Measurements from ENCODE around the gene VSIG10.

DNA sequence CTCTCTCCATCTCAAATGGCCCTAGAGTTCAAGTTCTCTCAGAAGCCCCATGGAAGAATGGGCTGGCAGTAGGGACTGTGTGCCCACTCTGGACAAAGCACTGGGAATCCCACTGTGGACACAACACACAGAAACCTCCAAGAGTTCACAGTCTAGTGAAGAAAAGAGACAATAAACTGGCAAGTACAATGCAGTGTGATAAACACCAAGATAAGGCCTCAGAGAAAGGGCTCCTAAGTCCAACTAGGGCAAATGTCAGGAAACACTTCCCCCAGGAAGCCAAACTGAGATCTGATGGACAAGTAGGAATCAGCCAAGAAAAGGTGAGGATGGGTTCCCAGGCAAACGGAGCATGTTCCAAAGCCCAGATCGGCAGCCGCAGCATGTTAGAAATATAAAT is 5.4 kb downstream of the VSIG10 start:
- TF ChIP-seq ZNF543 (CRISPR knock-in tag; IDR thresholded peaks at IDR 0.05) (no peak), ZBTB7A (CRISPR knock-in tag; IDR thresholded peaks at IDR 0.05) (no peak), CTCF (CRISPR knock-in tag; IDR thresholded peaks at IDR 0.05) (no peak), ZNF501 (CRISPR knock-in tag; IDR thresholded peaks at IDR 0.05) (no peak), BCL3 (CRISPR knock-in tag; IDR thresholded peaks at IDR 0.05) (no peak), NCOA2 (CRISPR knock-in tag; IDR thresholded peaks at IDR 0.05) (no peak), EP300 (IDR thresholded peaks at IDR 0.05; ENCODE audit: low read depth in 2 of 2, low read length in 2 of 2) (no peak), EP300 (CRISPR knock-in tag; IDR thresholded peaks at IDR 0.05; ENCODE audit: borderline replicate concordance) (no peak), ZNF407 (CRISPR knock-in tag; IDR thresholded peaks at IDR 0.05; ENCODE audit: not compliant biosample characterization) (no peak), TSC22D2 (CRISPR knock-in tag; IDR thresholded peaks at IDR 0.05; ENCODE audit: borderline replicate concordance) (no peak)
- TF ChIP-seq, protein P1, sequence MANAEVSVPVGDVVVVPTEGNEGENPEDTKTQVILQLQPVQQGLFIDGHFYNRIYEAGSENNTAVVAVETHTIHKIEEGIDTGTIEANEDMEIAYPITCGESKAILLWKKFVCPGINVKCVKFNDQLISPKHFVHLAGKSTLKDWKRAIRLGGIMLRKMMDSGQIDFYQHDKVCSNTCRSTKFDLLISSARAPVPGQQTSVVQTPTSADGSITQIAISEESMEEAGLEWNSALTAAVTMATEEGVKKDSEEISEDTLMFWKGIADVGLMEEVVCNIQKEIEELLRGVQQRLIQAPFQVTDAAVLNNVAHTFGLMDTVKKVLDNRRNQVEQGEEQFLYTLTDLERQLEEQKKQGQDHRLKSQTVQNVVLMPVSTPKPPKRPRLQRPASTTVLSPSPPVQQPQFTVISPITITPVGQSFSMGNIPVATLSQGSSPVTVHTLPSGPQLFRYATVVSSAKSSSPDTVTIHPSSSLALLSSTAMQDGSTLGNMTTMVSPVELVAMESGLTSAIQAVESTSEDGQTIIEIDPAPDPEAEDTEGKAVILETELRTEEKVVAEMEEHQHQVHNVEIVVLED (CRISPR knock-in tag; IDR thresholded peaks at IDR 0.05; ENCODE audit: borderline replicate concordance), result no peak
